WTC11 (cell line): ENCODE data around the gene KRTAP5-3.
"Not testable (repeated sequence)": the region's sequence is repeated elsewhere in the genome, so short reads cannot be mapped to it uniquely, and the experiment has no call there.

Experiments
- ARID4B ChIP-seq: sonication (generic); formaldehyde crosslinking; IDR thresholded peaks from 2 replicates; pipeline ENCODE4 v1.8.0; 2023; ENCODE audit warnings: missing genetic modification reagents, mild to moderate bottlenecking, borderline replicate concordance
- CTCF ChIP-seq: fragments of 200-600 bp; IDR thresholded peaks from 2 replicates; pipeline ENCODE4 v1.8.0; 2022; ENCODE audit warnings: antibody characterized with exemption
- FOXJ3 ChIP-seq: sonication (generic); formaldehyde crosslinking; IDR thresholded peaks from 2 replicates; pipeline ENCODE4 v1.9.0; 2021; ENCODE audit warnings: missing genetic modification reagents, mild to moderate bottlenecking, borderline replicate concordance
- MLX ChIP-seq: sonication (generic); formaldehyde crosslinking; IDR thresholded peaks from 2 replicates; pipeline ENCODE4 v1.8.1; 2023; ENCODE audit warnings: mild to moderate bottlenecking, missing genetic modification reagents, moderate library complexity
- SMAD3 ChIP-seq: sonication (generic); formaldehyde crosslinking; IDR thresholded peaks from 2 replicates; pipeline ENCODE4 v1.8.0; 2022; ENCODE audit warnings: missing genetic modification reagents, mild to moderate bottlenecking, borderline replicate concordance
- ZNF138 ChIP-seq: sonication (generic); formaldehyde crosslinking; conservative IDR thresholded peaks from 2 replicates; pipeline ENCODE4 v1.8.1; 2022; ENCODE audit warnings: mild to moderate bottlenecking, moderate library complexity, missing genetic modification reagents
- ZNF281 ChIP-seq: sonication (generic); formaldehyde crosslinking; IDR thresholded peaks from 2 replicates; pipeline ENCODE4 v1.8.0; 2023; ENCODE audit warnings: mild to moderate bottlenecking, missing genetic modification reagents
- ZNF423 ChIP-seq: fragments of 250-450 bp; sonication (Bioruptor Pico); IDR thresholded peaks from 2 replicates; pipeline ENCODE4 v2.1.2; 2022; ENCODE audit warnings: mild to moderate bottlenecking, moderate library complexity

- not testable (repeated sequence) for TF ChIP-seq CTCF; SMAD3; FOXJ3 (CRISPR knock-in tag); ARID4B (CRISPR knock-in tag); ZNF423; ZNF281 (CRISPR knock-in tag); ZNF138 (CRISPR knock-in tag); MLX (CRISPR knock-in tag)
These were observed 362 bp downstream of the KRTAP5-3 start for GRCh38 chr11:1607901-1608300.
